NCI-H2196 treated with DMSO at 0.1 percent for 48 hours (cell line): Measurements from ENCODE around the gene TANGO2.

Source experiments
- DNase-seq: peaks from one replicate; lab custom pipeline; 2025; ENCODE audit not compliant: unreplicated experiment; lab: John Stamatoyannopoulos, UW

TANGO2 gene

GRCh38 chr22:20083157-20083890 lies 62.4 kb downstream of the TANGO2 start:
- DNase-seq: no peak

DNA sequence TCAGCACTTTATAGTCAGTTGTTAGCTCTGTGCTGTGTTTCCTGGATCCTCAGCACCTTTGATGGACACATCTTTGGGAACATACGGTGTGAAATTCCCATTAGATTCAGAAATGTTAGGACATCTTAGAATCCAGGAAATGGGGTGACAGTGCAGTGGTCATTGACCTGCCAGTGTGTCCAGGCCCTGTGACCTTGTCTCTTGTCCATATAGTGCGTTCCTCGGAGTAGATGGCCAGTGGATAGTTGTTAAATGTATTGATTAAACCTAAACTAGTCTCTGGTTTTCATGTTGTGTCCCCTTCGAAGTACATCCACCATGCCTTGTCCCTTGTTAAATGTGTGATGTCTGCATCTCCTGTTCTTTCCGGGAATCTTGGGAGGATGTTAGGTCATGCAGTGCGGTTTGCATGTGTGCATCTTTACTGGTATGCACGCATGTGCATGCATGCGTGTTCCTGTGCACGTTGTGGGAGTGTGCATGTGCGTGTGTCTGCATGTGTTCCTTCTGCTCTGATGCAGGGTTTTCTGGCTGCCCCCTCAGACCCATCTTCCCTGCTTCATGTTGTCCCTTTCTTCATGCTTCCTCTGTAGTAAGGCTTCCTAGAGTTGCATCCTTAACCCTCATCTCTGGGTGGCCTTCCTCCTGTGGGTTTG lies 63.1 kb downstream of the TANGO2 start:
- DNase-seq: no peak

GRCh38 chr22:20084547-20085413 lies 63.9 kb downstream of the TANGO2 start:
- DNase-seq: no peak

GRCh38 chr22:20085651-20086050 lies 64.7 kb downstream of the TANGO2 start:
- no peak for DNase-seq

- no peak for DNase-seq
Observed at GRCh38 chr22:20086101-20086599, 65.2 kb downstream of the TANGO2 start.

GRCh38 chr22:20086763-20087162 lies 65.9 kb downstream of the TANGO2 start:
- DNase-seq: no peak

- no peak for DNase-seq
Observed at GRCh38 chr22:20087319-20088262, 66.7 kb downstream of the TANGO2 start.

- DNase-seq: no peak
Observed at GRCh38 chr22:20088263-20088648, 67.3 kb downstream of the TANGO2 start.

- no peak for DNase-seq
Observed at GRCh38 chr22:20089226-20089976, 68.5 kb downstream of the TANGO2 start.

- DNase-seq: no peak
Observed at GRCh38 chr22:20089977-20090729, 69.2 kb downstream of the TANGO2 start.

GRCh38 chr22:20090730-20091240 lies 69.9 kb downstream of the TANGO2 start:
- no peak for DNase-seq

DNA sequence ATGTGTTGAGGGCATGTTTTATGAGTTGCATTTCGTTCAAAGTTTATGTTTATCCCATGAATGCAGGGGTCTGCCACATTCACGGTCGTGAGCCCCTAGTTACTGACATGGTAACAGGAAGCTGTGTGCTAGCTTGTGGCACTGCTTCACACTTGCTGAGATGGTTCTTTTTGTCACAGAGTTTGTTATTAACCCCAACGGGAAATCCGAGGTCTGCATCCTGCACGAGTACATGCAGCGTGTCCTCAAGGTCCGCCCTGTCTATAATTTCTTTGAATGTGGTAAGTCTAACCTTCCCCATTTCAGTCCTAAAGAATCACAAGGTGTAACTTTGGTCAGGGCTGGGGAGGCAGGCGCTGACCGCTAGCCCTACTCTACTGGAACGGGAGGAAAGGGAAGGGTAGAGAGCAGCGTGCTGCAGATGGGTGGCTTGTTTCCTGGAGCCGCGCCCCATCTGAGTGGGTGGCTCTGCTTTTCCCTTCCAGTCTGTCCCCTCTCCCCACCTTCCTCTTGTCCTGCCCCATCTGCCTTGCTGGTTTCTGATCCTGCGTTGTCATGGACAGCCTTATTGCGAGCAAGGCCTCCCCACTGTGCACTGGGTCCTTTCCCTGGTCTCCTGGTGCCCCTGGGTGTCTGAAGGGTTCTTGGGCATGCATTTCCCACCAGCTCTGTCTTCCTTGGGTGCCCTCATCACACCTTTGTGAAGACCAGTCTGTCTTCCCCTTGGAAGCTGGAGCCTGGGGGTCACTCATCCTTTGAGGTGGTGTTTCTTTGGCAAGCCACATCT lies 71.0 kb downstream of the TANGO2 start:
- no peak for DNase-seq

GRCh38 chr22:20092477-20092854 lies 71.6 kb downstream of the TANGO2 start:
- DNase-seq: no peak

DNA sequence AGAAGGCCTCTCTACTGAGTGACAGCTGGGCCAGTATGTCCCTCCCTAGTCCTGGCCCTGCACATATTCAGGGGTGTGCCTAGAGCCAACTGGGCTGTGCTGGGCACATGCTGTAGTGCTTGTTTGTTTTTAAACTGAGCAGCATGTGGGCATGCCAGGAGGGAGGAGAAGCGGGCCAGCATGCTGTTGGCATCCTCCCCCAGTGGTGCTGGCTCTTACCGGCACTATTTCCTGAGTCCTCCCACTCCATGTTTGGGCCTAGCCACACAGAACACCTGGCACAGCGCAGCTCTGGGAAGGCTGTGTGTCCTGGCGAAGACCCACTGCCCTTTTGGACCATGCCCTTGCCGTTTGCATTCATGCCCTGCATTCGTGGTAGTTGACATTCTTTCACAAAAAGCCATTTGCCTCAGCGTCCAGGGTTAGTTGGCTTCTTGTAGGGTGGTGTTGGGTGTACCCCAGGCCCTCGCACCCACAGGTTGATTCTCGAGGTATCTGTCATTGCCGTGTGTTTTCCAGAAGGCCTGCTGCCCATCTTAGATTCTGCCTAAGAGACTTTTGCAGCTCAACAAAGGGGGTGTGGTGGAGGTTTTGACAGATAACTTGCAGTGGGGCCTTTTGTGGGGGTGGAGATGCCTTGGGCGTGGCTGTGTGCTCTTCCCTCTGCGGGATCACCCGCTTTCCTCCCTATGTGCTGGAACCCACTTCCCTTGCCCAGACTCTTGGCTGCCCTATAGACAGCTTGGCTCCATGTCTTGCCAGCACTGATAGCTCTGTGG lies 72.7 kb downstream of the TANGO2 start:
- DNase-seq: peak; percentile 12

DNA sequence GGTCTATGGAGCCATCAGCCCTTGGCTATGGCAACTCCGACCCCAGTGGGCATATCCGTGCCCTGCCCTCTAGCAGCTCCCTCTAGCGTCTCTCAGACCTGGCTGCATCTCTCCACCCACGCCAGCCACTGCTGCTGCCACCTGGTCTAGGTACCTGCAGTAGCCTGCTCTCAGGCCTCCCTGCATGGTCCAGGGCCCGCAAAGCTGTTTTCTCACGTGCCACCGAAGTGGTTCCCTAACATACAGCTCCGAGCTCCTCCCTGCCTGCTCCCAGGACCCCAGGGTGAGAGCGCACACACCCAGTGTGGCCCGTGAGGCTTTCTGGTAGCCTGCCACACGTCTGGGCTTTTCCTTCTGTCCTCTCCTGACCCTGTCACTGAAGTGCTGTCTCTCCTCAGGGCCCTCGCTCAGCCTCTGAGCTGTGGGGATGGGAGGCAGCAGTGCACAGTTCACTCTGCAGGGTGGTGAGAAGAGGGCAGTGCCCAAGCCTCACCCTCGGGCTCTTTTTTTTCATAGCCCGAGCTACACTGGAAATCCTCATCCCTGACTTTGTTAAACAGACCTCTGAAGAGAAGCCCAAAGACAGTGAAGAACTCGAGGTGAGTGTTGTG lies 73.4 kb downstream of the TANGO2 start:
- no peak for DNase-seq

DNA sequence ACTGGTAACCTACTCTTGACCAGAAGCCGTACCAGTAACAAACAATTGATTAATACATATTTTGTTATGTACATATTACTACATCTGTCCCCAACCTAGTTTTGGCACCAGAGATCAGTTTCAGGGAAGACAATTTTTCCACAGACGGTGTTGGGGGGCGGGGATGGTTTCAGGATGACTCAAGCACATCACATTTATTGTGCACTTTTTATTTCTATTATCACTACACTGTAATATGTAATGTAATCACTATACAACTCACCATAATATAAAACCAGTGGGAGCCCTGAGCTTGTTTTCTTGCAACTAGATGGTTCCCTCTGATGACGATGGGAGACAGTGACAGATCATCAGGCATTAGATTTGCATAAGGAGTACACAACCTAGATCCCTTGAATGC lies 74.6 kb downstream of the TANGO2 start:
- DNase-seq: no peak
